Measurements from ENCODE around the gene GABBR2.
"Not testable (repeated sequence)": the region's sequence is repeated elsewhere in the genome, so short reads cannot be mapped to it uniquely, and the experiment has no call there.

The GABBR2 gene

DNA sequence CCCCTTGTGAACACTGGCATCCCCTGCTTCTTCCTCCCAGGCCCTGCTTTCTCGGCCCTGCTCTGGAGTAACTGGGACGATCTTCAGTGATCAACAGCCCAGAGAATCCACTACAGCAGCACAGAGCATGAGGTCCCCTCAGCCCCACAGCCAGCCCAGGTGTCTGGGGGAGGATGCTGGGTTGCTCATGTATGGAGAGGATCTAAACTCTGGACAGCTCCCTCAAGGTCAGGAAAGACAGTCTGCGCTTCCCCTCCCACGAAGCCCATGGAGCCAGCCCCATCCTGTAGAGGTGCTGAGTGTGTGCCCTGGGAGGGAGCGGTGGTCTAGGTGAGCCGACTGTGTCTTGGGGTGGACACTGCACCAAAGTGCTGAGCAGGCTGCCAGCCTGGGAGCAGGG lies 190.2 kb downstream of the GABBR2 start:
- TF ChIP-seq, protein P1, sequence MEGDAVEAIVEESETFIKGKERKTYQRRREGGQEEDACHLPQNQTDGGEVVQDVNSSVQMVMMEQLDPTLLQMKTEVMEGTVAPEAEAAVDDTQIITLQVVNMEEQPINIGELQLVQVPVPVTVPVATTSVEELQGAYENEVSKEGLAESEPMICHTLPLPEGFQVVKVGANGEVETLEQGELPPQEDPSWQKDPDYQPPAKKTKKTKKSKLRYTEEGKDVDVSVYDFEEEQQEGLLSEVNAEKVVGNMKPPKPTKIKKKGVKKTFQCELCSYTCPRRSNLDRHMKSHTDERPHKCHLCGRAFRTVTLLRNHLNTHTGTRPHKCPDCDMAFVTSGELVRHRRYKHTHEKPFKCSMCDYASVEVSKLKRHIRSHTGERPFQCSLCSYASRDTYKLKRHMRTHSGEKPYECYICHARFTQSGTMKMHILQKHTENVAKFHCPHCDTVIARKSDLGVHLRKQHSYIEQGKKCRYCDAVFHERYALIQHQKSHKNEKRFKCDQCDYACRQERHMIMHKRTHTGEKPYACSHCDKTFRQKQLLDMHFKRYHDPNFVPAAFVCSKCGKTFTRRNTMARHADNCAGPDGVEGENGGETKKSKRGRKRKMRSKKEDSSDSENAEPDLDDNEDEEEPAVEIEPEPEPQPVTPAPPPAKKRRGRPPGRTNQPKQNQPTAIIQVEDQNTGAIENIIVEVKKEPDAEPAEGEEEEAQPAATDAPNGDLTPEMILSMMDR (conservative IDR thresholded peaks at IDR 0.05), result no peak
- no peak for TF ChIP-seq ZFX (IDR thresholded peaks at IDR 0.05)
- H3K27ac ChIP-seq, result no peak overlapping the region

DNA sequence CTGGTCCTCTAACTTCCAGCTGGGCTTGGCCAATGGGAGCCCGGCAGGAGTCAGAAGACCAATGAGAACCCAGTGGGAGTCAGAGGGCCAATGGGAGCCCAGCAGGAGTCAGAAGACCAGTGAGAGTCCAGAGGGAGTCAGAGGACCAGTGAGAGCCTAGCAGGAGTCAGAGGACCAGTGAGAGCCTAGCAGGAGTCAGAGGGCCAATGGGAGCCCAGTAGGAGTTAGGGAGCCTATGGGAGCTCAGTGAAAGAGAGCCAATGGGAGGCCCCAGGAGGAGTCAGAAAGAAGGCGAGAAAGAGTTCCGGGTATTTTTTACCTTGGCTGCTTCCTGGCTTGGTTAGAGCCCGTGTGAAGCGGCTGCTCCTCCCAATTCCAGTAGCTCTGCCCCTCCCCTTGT lies 191.0 kb downstream of the GABBR2 start:
- TF ChIP-seq, protein P1 (conservative IDR thresholded peaks at IDR 0.05), result no peak
- no peak for TF ChIP-seq ZFX (IDR thresholded peaks at IDR 0.05)
- H3K27ac ChIP-seq, result no peak overlapping the region

- no peak overlapping the region for H3K27ac ChIP-seq
- TF ChIP-seq ZFX (IDR thresholded peaks at IDR 0.05), result no peak
- TF ChIP-seq, protein P1 (conservative IDR thresholded peaks at IDR 0.05), result no peak
Observed at GRCh38 chr9:98516897-98517503, 191.7 kb downstream of the GABBR2 start.

DNA sequence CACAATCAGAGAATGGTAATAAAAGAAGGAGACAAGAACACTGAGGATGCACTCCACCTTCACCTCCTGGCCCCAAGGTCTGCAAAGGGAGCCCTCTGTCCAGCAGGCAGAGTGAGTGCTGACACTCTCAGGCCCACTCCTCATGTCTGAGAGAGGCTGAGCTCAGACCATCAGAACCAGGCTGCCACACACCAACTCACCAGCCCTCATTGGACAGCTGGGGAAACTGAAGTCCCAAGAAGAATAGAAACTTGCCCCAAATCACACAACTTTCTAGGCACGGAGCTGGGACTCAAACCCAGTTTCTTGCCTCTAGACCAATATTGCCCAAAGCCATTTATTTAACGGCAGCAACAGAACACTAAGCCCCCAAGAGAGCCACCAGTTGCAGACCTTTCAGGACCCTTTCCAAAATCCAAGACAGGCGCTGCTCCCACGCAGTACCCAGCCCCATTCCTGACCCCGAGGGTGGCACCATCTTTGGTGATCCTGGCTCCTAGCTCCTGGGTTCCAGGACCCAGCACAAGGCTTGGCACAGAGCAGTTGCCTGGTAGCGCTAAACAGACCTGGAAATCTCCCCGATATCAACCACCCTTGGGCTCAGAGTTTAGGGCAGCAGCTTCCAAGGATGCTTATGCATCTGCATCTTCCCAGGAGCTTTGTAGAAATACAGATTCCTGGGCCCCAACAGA lies 192.4 kb downstream of the GABBR2 start:
- TF ChIP-seq ZFX (IDR thresholded peaks at IDR 0.05), result no peak
- TF ChIP-seq, protein P1 (conservative IDR thresholded peaks at IDR 0.05), result no peak
- H3K27ac ChIP-seq, result no peak overlapping the region

DNA sequence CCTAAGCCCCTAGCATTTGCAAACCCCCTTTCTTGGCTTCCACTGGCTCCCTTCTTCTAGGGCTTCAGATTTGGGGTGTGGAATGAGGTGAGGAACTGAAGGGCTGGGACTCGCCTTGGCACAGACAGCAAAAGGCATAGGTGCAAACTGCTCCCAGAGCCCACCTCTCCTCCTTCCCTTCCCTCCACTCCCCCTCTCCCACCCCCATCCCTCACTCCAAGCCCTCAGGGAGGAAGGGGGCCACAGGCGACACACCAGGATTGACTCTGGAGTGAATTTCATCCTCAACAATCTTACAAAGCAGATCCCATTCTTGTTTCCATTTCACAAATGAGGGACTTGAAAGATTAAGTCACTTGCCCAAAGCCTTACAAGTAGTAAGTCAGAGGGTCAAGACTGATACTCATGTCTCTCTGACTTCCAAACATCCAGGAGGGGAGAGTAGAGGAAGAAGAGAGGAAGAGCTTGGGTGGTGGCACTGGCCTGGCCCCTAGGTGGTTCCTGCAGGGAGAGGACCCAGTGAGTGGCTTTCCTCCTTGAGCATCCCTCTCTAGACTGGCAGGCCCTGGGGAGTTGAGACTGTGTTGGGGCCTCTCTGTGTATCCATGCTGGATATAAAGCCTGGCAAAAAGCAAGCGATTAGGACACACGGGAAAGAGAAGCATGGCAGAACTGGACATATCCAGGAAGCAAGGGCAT lies 193.1 kb downstream of the GABBR2 start:
- H3K27ac ChIP-seq, result no peak overlapping the region
- no peak for TF ChIP-seq ZFX (IDR thresholded peaks at IDR 0.05)
- TF ChIP-seq, protein P1 (conservative IDR thresholded peaks at IDR 0.05), result no peak

DNA sequence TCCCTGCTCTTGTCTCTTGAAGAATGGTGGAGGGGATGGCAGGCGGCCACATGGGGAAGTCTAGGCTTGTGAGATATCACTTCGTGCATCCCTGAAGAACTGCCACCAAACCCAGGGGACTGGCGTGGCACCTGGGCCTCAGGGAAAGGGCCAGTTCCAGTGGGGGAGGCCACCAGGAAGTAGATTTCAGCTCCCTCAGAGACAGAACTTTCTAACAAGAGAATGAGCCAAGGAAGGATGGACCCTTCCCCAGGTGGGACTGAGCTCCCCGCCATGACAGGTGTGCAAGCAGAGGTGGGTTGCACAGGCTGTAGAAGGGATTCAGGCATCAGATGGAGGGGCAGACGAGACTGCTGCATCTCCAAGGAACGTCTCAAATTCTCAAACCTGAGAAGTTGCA lies 193.9 kb downstream of the GABBR2 start:
- TF ChIP-seq, protein P1 (conservative IDR thresholded peaks at IDR 0.05), result no peak
- TF ChIP-seq ZFX (IDR thresholded peaks at IDR 0.05), result no peak
- no peak overlapping the region for H3K27ac ChIP-seq

GRCh38 chr9:98508217-98508919 lies 200.4 kb downstream of the GABBR2 start:
- H3K27ac ChIP-seq, result not testable (repeated sequence)
